NCI-H1436 (cell line): ENCODE data around the gene GPAT3.
"Not testable (repeated sequence)": the region's sequence is repeated elsewhere in the genome, so short reads cannot be mapped to it uniquely, and the experiment has no call there.

Experiments used
- DNase-seq: peaks from one replicate; lab custom pipeline; 2025; lab: John Stamatoyannopoulos, UW

GPAT3 gene

DNA sequence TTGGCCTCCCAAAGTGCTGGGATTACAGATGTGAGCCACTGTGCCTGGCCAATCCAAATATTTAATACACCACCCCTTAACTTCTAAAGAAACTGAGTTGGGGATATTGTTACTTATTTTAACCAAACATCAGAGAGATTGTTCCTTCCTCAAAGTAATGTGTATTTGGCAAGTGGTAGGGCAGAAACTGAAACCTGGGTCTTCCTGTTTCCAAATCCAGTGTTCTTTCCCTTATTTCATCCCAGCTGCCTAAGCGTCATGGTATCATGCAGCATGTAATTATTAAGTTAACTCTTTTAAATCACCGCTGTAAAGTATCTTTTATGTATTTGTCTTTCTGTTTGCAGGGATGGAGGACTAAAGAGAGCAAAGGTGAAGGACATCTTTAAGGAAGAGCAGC lies 68.4 kb downstream of the GPAT3 start:
- no peak for DNase-seq

- DNase-seq = no peak
Measured at GRCh38 chr4:83605210-83605609, 69.3 kb downstream of the GPAT3 start.

DNA sequence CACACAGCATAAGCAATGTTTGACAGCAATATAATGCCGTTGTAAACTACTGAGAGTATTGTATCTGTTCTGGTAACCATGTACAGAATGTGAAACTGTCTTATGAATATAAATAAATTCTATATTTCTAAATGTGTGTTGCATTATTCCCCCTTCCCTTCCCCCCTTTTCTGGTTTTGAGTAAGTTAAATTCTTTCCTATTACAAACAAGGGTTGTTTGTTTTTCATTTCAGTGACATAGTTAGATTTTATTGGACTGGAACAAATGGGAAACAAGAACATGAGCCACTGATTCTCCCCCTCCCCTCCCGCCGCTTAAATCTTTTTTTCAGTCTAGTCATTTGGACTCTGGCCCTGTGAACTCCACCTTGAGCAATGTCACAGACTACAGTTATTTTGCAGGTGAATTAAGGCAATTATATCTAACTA lies 69.8 kb downstream of the GPAT3 start:
- no peak for DNase-seq

DNA sequence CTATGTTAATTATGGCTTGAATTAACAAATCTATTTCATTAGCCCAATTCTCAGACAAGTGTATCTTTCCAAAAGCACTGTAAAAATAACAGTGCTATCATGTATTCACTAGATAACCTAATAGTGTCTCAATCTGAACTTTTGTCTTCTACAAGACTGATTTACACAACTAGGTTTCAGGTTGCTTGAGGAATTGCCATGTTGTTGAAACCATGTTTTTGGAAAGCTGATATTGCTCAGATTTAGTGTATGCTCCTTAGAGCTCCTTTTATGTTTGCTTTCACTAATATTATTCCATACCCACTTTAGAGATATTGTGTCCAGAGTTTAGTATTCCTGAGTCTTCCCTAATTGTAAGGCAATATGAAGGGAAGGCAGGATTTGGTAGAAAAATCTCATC lies 70.6 kb downstream of the GPAT3 start:
- no peak for DNase-seq

GRCh38 chr4:83606898-83607297 lies 71.0 kb downstream of the GPAT3 start:
- DNase-seq = no peak

DNA sequence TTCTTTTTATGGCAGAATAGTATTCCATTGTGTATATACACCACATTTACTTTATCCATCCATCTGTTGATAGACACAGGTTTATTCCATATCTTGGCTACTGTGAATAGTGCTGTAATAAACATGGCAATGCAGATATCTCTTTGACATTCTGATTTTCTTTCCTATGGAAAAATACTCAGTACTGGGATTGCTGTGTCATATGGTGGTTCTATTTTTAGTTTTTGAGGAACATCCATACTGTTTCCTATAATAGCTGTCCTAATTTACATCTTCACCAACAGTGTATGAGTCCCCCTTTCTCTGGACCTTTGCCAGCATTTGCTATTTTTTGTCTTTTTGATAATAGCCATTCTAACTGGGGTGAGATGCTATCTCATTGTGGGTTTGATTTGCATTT lies 73.5 kb downstream of the GPAT3 start:
- DNase-seq = no peak

DNA sequence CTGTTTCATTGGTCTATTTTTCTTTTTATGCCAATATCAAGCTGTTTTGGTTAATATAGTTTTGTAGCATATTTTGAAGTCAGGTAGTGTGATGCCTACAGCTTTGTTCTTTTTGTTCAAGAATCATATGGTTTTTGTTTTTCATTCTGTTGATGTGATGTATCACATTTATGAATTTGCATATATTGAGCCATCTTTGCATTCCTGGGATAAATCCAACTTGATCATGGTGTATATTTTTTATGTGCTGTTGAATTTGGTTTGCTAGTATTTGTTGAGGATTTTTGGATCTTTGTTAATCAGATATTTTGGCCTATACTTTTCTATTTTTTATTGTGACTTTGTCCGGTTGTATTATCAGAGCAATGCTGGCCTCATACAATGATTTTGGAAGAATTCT lies 74.8 kb downstream of the GPAT3 start:
- DNase-seq = no peak

- DNase-seq = no peak
Measured at GRCh38 chr4:83613023-83613422, 77.1 kb downstream of the GPAT3 start.

- DNase-seq = no peak
Measured at GRCh38 chr4:83613994-83614393, 78.1 kb downstream of the GPAT3 start.

DNA sequence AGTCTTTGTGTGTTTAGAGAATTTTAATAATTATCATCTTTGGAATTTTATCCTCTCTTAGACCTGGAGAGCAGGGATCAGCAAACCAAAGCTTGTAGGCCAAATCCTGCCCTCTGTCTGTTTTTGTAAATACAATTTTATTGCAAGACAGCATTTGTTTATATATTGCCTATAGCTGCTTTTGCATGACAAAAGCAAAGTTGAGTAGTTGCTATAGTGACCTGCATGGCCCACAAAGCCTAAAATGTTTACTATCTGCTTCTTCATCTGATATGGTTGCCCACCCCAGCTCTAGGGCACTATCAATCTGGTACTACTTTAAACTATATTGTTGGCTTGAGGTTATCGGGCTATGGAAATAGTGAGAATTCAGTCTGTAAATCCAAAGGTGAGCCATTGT lies 80.3 kb downstream of the GPAT3 start:
- no peak for DNase-seq

DNA sequence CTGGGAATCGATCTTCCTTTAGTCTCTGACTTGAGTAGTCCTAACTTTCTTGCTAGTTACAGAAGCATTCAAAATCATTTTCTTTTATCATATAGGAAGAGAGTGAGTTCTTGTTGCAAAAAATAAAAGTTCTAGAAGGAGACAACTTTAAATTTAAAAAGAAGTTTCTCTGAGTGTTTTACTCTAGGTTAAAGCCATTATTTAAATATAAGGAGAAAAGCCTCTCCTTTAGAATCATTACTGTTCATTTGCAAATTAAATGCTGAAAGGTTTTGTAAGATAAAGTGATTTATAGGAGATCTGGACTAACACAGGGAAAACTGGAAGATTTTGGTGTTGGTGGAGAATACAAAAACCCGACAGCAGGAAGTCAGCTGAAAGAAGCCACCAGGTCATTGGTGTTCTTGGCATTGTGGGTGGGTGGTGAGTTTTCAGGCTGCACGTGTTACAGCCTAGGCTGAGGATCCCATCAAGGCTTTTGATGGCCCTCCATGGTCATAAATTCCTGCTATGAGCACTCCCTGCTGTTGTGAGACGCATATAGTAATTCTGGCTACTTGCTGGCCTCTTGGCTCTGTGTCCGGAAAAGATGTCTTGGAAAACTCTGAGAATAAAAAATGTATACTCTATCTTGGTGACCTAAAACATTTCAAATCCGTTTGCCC lies 81.6 kb downstream of the GPAT3 start:
- no peak for DNase-seq

DNA sequence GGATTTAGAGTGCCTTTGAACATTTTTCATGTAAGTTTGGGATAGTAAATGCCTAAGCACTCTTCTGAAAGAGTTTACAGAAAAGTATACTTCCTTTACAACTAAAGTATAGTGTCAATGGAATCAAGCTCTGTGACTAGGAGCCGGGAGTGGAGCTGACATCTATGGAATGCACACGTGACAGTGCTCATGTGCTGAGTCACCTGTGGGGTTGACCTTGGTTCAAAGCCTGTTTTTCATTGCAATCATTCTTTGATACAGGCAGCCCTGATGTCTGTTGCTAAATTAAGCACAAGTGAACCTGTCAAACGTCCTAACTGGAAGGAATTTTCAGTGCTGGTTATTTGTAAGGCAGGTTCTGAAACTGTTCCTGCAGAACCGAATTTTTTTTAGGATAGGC lies 82.5 kb downstream of the GPAT3 start:
- no peak for DNase-seq

- DNase-seq = no peak
Measured at GRCh38 chr4:83618991-83619645, 83.2 kb downstream of the GPAT3 start.

DNA sequence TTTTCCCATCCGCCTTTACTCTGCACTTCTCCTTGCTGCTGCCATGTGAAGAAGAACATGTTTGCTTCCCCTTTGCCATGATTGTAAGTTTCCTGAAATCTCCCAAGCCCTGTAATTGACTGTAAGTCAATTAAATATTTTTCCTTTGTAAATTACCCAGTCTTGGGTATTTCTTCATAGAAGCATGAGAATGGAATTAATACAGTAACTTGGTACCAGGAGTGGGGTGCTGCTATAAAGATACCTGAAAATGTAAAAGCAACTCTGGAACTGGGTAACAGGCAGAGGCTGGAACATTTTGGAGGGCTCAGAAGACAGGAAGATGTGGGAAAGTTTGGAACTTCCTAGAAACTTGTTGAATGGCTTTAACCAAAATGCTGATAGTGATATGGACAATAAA lies 86.2 kb downstream of the GPAT3 start:
- DNase-seq = not testable (repeated sequence)

- no peak for DNase-seq
Measured at GRCh38 chr4:83625821-83626220, 89.9 kb downstream of the GPAT3 start.

DNA sequence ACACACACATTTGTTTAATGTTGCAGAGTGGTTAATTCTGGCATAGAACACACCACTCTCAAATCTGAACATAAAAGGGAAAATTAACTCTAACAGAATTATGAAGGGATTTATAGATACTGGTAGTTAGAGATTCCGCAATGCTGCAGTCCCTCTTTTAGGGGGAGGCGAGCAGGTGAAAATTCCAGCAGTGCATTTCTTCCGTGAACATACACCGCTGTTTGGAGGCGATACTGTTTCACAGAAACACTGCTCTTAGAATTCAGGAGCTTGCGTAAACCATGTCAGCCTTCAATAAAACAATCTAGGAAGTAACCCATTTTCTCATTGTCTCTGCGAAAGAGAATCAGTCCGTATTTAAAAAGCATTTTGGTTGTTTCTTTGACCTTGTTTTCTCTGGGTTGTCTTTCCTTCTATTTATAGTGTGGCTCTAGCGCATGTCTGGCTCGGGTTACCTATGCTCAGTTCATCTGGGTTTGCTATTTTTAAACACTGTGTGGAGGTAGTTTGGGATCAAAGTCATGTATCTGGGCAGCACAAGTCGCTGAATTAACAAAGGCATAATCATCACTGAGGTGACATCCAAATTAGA lies 90.4 kb downstream of the GPAT3 start:
- no peak for DNase-seq

GRCh38 chr4:83629945-83630721 lies 94.2 kb downstream of the GPAT3 start:
- DNase-seq = no peak

GRCh38 chr4:83631066-83631465 lies 95.2 kb downstream of the GPAT3 start:
- DNase-seq = no peak

- DNase-seq = no peak
Measured at GRCh38 chr4:83636930-83637329, 101.0 kb downstream of the GPAT3 start.

- DNase-seq = peak; percentile 72
Measured at GRCh38 chr4:83639849-83640493, 104.1 kb downstream of the GPAT3 start.

DNA sequence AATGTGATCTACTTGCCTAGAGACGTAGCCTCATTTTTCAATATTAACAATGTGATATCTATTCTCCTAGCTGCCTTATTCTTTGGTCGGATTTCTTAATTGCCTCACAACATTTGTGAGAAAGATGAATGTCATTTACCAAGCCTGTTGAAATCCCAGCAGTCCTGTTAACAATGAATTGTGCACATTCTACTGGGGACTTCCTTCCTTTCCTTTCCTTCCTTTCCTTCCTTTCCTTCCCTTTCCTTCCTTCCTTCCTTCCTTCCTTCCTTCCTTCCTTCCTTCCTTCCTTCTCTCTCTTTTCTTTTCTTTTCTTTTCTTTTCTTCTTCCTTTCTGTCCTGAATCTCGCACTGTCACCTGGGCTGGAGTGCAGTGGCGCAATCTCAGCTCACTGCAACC lies 107.1 kb downstream of the GPAT3 start:
- DNase-seq = no peak
